Activated naive CD4-positive, alpha-beta T cell treated with anti-CD3 and anti-CD28 coated beads, Interleukin-2, amount 50 U/mL, for 24 hours (primary cell): ENCODE results near the gene CRYM.
"Not testable (repeated sequence)": the region's sequence is repeated elsewhere in the genome, so short reads cannot be mapped to it uniquely, and the experiment has no call there.

Experiments used
- H3K27ac Mint-ChIP-seq: one replicate; pipeline ENCODE4 v1.8.0; 2021; ENCODE audit warnings: mild to moderate bottlenecking, mixed read lengths
- H3K27me3 Mint-ChIP-seq: one replicate; pipeline ENCODE4 v1.8.0; 2021; ENCODE audit warnings: mixed read lengths
- H3K36me3 Mint-ChIP-seq: one replicate; pipeline ENCODE4 v1.8.0; 2021; ENCODE audit warnings: mixed read lengths
- H3K4me1 Mint-ChIP-seq: one replicate; pipeline ENCODE4 v1.8.0; 2021; ENCODE audit warnings: mixed read lengths
- H3K4me3 Mint-ChIP-seq: one replicate; pipeline ENCODE4 v1.8.0; 2021; ENCODE audit warnings: mild to moderate bottlenecking, mixed read lengths
- H3K9me3 Mint-ChIP-seq: one replicate; pipeline ENCODE4 v1.8.0; 2021; ENCODE audit warnings: mixed read lengths

CRYM gene

GRCh38 chr16:21277927-21278706, at the start of gene CRYM:
Gene CRYM (minus strand): TSS chr16:21278290. CDS start chr16:21278251, 39 bp downstream.
- peaks cover 4% of the 10 kb centered on the region for H3K9me3 Mint-ChIP-seq
- no peak within 1 kb of the TSS for H3K4me3 Mint-ChIP-seq
- H3K27ac Mint-ChIP-seq, result no peak within 1 kb of the TSS
- H3K36me3 Mint-ChIP-seq, result no peaks in the 10 kb centered on the region
- no peaks in the 10 kb centered on the region for H3K4me1 Mint-ChIP-seq
- peaks cover 48% of the 10 kb centered on the region for H3K27me3 Mint-ChIP-seq

- Mint-ChIP-seq H3K4me3 (no peak overlapping the region), H3K27ac (no peak overlapping the region), H3K4me1 (no peaks in the 10 kb centered on the region), H3K27me3 (peaks cover 5% of the 10 kb centered on the region), H3K9me3 (peaks cover 12% of the 10 kb centered on the region), H3K36me3 (peaks cover 5% of the 10 kb centered on the region)
These were observed 49.0 kb upstream of the CRYM start for GRCh38 chr16:21327046-21327445.

DNA sequence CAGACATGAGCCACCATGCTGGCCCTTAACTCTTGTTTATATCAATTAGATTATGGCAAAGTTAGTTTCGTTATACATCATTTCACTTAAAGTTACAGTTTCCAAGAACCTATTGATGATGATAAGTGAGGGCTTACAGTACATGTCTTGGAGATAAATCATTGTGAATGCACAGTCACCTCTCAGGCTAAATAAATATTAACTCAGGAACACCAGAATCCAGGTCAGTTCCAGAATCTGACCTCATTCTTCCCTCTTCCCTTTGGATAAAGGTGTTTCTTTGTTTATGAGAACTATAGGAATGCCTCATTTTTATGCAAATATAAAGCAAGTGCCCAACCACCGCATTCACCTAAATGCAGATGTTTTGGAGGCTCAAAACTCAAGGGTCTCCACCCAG, 48.4 kb upstream of the CRYM start:
- H3K4me1 Mint-ChIP-seq, result no peaks in the 10 kb centered on the region
- H3K9me3 Mint-ChIP-seq, result peaks cover 12% of the 10 kb centered on the region
- peaks cover 5% of the 10 kb centered on the region for H3K27me3 Mint-ChIP-seq
- no peak overlapping the region for H3K4me3 Mint-ChIP-seq
- no peak overlapping the region for H3K27ac Mint-ChIP-seq
- H3K36me3 Mint-ChIP-seq, result peaks cover 5% of the 10 kb centered on the region

GRCh38 chr16:21324267-21324666, 46.2 kb upstream of the CRYM start:
- Mint-ChIP-seq H3K4me1 (no peaks in the 10 kb centered on the region), H3K27ac (no peak overlapping the region), H3K27me3 (peaks cover 8% of the 10 kb centered on the region), H3K36me3 (peaks cover 5% of the 10 kb centered on the region), H3K9me3 (peaks cover 12% of the 10 kb centered on the region), H3K4me3 (no peak overlapping the region)

DNA sequence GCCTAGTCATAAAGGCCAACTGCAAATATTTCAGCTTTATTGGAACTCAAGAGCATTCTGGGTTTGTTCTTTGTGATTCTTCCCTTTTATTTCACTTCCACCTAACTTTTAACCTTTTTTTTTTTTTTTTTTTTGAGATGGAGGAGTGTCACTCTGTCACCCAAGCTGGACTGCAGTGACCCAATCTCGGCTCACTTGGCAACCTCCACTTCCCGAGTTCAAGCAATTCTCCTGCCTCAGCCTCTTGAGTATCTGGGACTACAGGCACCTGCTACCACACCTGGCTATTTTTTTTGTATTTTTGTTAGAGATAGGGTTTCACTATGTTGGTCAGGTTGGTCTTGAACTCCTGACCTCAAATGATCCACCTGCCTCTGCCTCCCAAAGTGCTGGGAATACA, 44.2 kb upstream of the CRYM start:
- H3K36me3 Mint-ChIP-seq, H3K27me3 Mint-ChIP-seq, H3K9me3 Mint-ChIP-seq: not testable (repeated sequence)

GRCh38 chr16:21321736-21322135, 43.6 kb upstream of the CRYM start:
- Mint-ChIP-seq H3K27me3 (peaks cover 3% of the 10 kb centered on the region), H3K4me1 (no peaks in the 10 kb centered on the region), H3K36me3 (no peaks in the 10 kb centered on the region), H3K27ac (no peak overlapping the region), H3K9me3 (no peaks in the 10 kb centered on the region), H3K4me3 (no peak overlapping the region)

More for the DNA sequence above, 44.2 kb upstream of the CRYM start:
- peak overlapping the region; percentile 35 for H3K27ac Mint-ChIP-seq
- not testable (repeated sequence) for H3K4me3 Mint-ChIP-seq, H3K4me1 Mint-ChIP-seq

DNA sequence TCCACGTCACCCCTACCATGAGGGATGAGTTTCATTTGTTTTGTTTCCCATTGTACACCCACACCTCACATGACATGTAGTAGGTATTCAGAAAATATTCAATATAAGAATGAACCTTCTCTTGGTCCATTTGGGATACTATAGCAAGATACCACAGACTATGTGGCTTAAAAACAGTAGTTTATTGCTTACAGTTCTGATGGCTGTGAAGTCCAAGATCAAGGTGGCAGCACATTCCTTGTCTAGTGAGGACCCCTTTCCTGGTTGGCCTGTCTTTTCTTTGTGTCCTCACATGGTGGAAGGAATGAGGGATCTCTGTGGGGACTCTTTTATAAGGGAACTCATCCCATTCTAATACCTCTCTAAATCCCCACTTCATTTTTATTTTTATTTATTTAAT, 36.2 kb upstream of the CRYM start:
- H3K9me3 Mint-ChIP-seq, result no peaks in the 10 kb centered on the region
- no peak overlapping the region for H3K4me3 Mint-ChIP-seq
- H3K4me1 Mint-ChIP-seq, result no peaks in the 10 kb centered on the region
- H3K27me3 Mint-ChIP-seq, result peaks cover 9% of the 10 kb centered on the region
- H3K36me3 Mint-ChIP-seq, result no peaks in the 10 kb centered on the region
- no peak overlapping the region for H3K27ac Mint-ChIP-seq

DNA sequence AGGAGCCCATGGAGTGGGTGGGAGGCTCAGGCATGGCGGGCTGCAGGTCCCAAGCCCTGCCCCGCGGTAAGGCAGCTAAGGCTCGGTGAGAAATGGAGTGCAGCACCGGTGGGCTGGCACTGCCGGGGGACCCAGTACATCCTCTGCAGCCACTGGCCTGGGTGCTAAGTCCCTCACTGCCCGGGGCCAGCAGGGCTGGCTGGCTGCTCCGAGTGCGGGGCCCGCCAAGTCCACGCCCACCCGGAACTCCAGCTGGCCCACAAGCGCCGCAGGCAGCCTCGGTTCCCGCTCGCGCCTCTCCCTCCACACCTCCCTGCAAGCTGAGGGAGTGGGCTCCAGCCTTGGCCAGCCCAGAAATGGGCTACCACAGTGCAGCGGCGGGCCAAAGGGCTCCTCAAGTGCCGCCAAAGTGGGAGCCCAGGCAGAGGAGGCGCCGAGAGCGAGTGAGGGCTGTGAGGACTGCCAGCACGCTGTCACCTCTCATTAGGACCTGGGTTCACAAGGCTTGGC, 34.8 kb upstream of the CRYM start:
- H3K4me1 Mint-ChIP-seq, H3K36me3 Mint-ChIP-seq, H3K27me3 Mint-ChIP-seq, H3K9me3 Mint-ChIP-seq, H3K27ac Mint-ChIP-seq, H3K4me3 Mint-ChIP-seq: not testable (repeated sequence)

- H3K4me1 Mint-ChIP-seq, H3K9me3 Mint-ChIP-seq, H3K4me3 Mint-ChIP-seq, H3K36me3 Mint-ChIP-seq, H3K27me3 Mint-ChIP-seq, H3K27ac Mint-ChIP-seq: not testable (repeated sequence)
These were observed 34.0 kb upstream of the CRYM start for GRCh38 chr16:21312046-21312445.

GRCh38 chr16:21306712-21307111, 28.6 kb upstream of the CRYM start:
- H3K9me3 Mint-ChIP-seq, H3K27me3 Mint-ChIP-seq, H3K27ac Mint-ChIP-seq, H3K36me3 Mint-ChIP-seq, H3K4me3 Mint-ChIP-seq: not testable (repeated sequence)
- peaks cover 14% of the 10 kb centered on the region for H3K4me1 Mint-ChIP-seq

DNA sequence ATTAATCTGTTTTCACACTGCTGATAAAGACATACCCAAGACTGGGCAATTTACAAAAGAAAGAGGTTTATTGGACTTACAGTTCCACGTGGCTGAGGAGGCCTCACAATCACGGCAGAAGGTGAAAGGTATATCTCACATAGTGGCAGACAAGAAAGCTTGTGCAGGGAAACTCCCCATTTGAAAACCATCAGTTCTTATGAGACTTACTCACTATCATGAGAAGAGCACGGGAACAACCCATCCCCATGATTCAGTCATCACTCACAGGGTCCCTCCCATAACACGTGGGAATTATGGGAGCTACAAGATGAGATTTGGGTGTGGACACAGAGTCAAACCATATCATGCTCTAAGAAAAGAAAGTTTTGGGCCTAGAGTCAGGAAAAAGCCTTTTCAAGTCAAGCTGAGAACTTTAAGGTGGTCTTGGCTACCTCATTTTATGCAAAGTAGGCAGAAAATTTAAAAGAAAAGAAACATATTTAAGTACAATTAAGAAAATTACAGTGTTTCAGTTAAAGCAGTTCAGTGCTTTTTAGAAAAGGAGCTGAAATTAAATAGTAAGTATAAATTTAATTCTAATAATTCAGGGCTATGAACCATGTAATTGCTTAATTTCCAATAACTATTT, 24.9 kb upstream of the CRYM start:
- Mint-ChIP-seq H3K9me3 (no peaks in the 10 kb centered on the region), H3K27ac (no peak overlapping the region), H3K27me3 (peaks cover 3% of the 10 kb centered on the region), H3K4me1 (peaks cover 28% of the 10 kb centered on the region), H3K4me3 (no peak overlapping the region), H3K36me3 (no peaks in the 10 kb centered on the region)

GRCh38 chr16:21302454-21302853, 24.4 kb upstream of the CRYM start:
- Mint-ChIP-seq H3K9me3 (no peaks in the 10 kb centered on the region), H3K27me3 (peaks cover 3% of the 10 kb centered on the region), H3K27ac (no peak overlapping the region), H3K4me3 (peak overlapping the region; percentile 91), H3K36me3 (no peaks in the 10 kb centered on the region), H3K4me1 (peaks cover 28% of the 10 kb centered on the region)

GRCh38 chr16:21301895-21302291, 23.8 kb upstream of the CRYM start:
- H3K27ac Mint-ChIP-seq, result no peak overlapping the region
- peak overlapping the region; percentile 91 for H3K4me3 Mint-ChIP-seq
- no peaks in the 10 kb centered on the region for H3K9me3 Mint-ChIP-seq
- H3K36me3 Mint-ChIP-seq, result no peaks in the 10 kb centered on the region
- peaks cover 28% of the 10 kb centered on the region for H3K4me1 Mint-ChIP-seq
- H3K27me3 Mint-ChIP-seq, result peaks cover 3% of the 10 kb centered on the region

DNA sequence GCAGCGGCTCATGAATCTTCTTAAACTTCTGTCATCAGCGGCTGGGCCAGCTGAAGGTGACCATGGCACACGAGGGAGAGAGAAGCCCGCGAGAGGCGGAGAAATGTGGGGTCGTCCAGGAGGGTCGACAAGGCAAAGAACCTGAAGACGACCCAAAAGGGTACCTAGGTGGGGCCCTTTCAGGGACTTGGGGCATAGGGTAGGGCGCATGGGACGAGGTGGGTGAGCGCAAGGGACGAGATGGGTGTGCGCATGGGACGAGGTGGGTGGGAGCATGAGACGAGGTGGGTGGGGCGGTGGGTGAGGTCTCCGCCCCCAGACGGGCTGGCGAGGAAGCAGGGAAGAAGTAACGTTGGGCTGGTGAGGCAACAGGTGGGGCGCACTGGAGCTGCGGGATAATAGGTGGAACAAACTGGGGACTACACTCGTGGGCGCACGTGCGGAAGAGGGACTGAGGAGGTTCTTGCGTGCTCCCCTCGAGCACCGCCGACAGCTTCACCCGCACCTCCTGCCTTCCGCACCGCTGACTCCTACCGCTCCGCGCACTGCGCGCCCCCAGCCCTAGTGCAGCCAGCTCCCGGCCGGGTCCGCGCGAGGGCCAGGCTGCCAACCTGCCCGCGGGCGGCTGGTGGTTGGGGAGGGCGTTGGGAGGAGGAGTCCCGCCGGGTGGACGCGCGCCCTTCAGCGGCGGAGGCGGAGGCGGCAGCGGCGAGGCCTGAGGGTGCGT, 23.2 kb upstream of the CRYM start:
- Mint-ChIP-seq H3K4me1 (peaks cover 28% of the 10 kb centered on the region), H3K4me3 (peak overlapping the region; percentile 91), H3K27ac (peak overlapping the region; percentile 80), H3K9me3 (no peaks in the 10 kb centered on the region), H3K36me3 (no peaks in the 10 kb centered on the region), H3K27me3 (peaks cover 3% of the 10 kb centered on the region)

DNA sequence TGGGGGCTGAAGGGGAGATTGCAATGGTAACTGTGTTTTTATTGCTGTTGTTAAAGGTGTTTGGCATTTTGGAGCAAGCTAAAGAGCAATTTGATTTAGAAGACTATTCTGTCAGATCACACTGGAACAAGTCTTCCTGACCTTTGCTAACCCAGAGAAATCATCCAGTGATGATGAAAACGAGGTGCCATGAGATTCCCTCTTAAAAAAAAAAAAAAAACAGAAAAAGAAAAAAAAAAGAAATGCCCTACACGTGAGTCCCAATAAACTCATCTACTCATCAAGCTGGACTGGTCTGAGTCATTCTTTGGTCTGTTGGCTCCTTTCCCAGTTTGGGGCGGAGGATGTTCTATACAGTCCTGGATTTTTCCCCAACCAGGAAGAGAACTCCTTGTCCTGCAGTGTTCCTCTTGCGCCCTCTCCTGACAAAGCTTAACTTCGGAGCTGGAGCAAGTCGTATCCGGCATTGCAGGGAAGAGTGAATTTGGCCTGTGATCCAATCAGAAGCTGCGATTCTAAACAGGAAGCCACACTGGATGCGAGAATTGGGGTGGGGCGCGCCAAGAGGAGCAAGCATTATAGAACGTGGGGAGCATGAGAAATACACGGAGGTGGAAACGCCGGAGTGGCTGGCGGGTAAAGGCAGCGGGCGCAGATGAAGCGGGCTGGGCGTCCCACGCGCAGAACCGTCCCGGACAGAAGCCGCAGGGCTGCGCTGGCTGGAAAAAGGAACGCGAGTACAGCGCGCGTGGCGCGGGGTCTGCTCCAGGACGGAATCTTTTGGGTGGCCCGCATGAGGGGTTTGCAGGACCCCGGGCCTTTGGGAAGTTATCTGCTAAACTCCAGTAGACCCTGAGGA, 22.4 kb upstream of the CRYM start:
- Mint-ChIP-seq H3K27me3 (peaks cover 1% of the 10 kb centered on the region), H3K27ac (peak overlapping the region; percentile 77), H3K9me3 (no peaks in the 10 kb centered on the region), H3K36me3 (no peaks in the 10 kb centered on the region), H3K4me3 (peak overlapping the region; percentile 91), H3K4me1 (peaks cover 28% of the 10 kb centered on the region)
